PC-9 (cell line): Measurements from ENCODE around the gene NEO1. TPM values are rescaled to one million over a fixed set of nuclear protein-coding genes. Genes with fewer than 3 reads are reported as not detected.

ENCODE experiments used
- BruUV-seq: library from RNA; stranded (reverse); fragments of 400-500 nt; replicated peaks from 2 replicates; lab custom pipeline; 2021; lab: Mats Ljungman, UMichigan
- CTCF ChIA-PET: fragments of 300-600 bp; sonication (Branson Sonifier 250); formaldehyde crosslinking; loops from one replicate; lab custom pipeline; 2022; ENCODE audit warnings: antibody characterized with exemption; lab: Charles Lee
- POLR2A ChIA-PET: fragments of 300-600 bp; sonication (Branson Sonifier 250); formaldehyde crosslinking; loops from one replicate; lab custom pipeline; 2022; ENCODE audit warnings: antibody characterized with exemption; ENCODE audit not compliant: unreplicated experiment; lab: Charles Lee
- DNase-seq, 2 experiments: peaks; one replicate each; pipeline versions ENCODE4 v3.0.0 to v3.0.0-alpha.2; 2015 to 2022; ENCODE audit warnings: mixed read lengths in 1 of 2
- H2AFZ ChIP-seq: fragments of 200-600 bp; sonication (generic); 2 replicates; pipeline ENCODE4 v1.8.1; 2017; ENCODE audit warnings: antibody characterized with exemption
- H3F3A ChIP-seq: fragments of 200-600 bp; sonication (generic); 2 replicates; pipeline ENCODE4 v1.8.1; 2017; ENCODE audit warnings: antibody characterized with exemption, mild to moderate bottlenecking, low read depth; ENCODE audit not compliant: insufficient read depth
- H3K27ac ChIP-seq: fragments of 200-600 bp; sonication (generic); 2 replicates; pipeline ENCODE4 v1.6.1; 2016; ENCODE audit warnings: mixed run types
- H3K27me3 ChIP-seq: fragments of 200-600 bp; sonication (generic); 2 replicates; pipeline ENCODE4 v1.6.1; 2016; ENCODE audit warnings: low read depth, mixed run types; ENCODE audit not compliant: insufficient read depth
- H3K36me3 ChIP-seq: fragments of 200-600 bp; sonication (generic); 2 replicates; pipeline ENCODE4 v1.6.1; 2016; ENCODE audit warnings: low read depth, mixed run types
- H3K4me1 ChIP-seq: fragments of 200-600 bp; sonication (generic); replicated peaks from 2 replicates; pipeline ENCODE4 v1.6.1; 2016; ENCODE audit warnings: mixed run types; ENCODE audit not compliant: insufficient read depth
- H3K4me2 ChIP-seq: fragments of 200-600 bp; sonication (generic); 2 replicates; pipeline ENCODE4 v1.6.1; 2017; ENCODE audit warnings: mixed run types
- H3K4me3 ChIP-seq: fragments of 200-600 bp; sonication (generic); 2 replicates; pipeline ENCODE4 v1.6.1; 2016; ENCODE audit warnings: mixed run types
- H3K79me2 ChIP-seq: fragments of 200-600 bp; sonication (generic); 2 replicates; pipeline ENCODE4 v1.6.1; 2017; ENCODE audit warnings: low read depth, mixed run types
- H3K9me2 ChIP-seq: fragments of 200-600 bp; sonication (generic); 2 replicates; pipeline ENCODE4 v1.8.1; 2017; ENCODE audit warnings: mild to moderate bottlenecking; ENCODE audit not compliant: insufficient read depth
- H3K9me3 ChIP-seq: fragments of 200-600 bp; sonication (generic); 2 replicates; pipeline ENCODE4 v1.8.1; 2016; ENCODE audit warnings: low read depth; ENCODE audit not compliant: insufficient read depth
- H4K20me1 ChIP-seq: fragments of 200-600 bp; sonication (generic); 2 replicates; pipeline ENCODE4 v1.8.1; 2017; ENCODE audit not compliant: insufficient read depth
- EZH2 ChIP-seq: fragments of 200-600 bp; sonication (generic); IDR thresholded peaks from 2 replicates; pipeline ENCODE4 v1.8.0; 2017; ENCODE audit warnings: antibody characterized with exemption, low read depth
- intact Hi-C: fragments of 100-400 bp; cut with micrococcal nuclease; formaldehyde crosslinking; loops from one replicate; pipeline ENCODE4 v1.10.0; 2022; ENCODE audit not compliant: unreplicated experiment
- total RNA-seq: library from RNA; stranded (reverse); gene quantifications from 2 replicates; pipeline ENCODE4 v1.2.3, GENCODE V29; 2021
- TF ChIP-seq, protein P1 (sequence below): fragments of 200-600 bp; sonication (generic); conservative IDR thresholded peaks from 2 replicates; pipeline ENCODE4 v1.6.1; 2017; ENCODE audit warnings: mixed run types, antibody characterized with exemption, mild to moderate bottlenecking, moderate library complexity

NEO1 gene
- total RNA-seq, 1 experiment from 2014 or later = 5.2 TPM

DNA sequence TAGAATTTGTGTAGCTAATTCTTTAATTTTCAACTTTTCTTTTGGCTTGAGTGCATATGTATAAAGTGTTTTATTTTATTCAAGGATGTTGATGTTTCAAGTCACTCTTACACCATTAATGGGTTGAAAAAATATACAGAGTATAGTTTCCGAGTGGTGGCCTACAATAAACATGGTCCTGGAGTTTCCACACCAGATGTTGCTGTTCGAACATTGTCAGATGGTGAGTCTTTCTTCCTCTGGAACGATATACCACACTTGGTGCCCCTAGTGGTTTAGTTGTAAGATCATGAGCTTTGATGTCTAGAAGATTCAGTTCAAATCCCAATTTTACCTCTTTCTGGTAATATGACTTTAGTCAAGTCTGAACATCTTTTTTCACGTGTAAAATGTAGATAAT lies 197.2 kb downstream of the NEO1 start:
- Histone ChIP-seq H3F3A (no peaks in the 10 kb centered on the region), H3K9me2 (no peaks in the 10 kb centered on the region), H2AFZ (no peak overlapping the region), H3K27ac (no peak overlapping the region), H3K79me2 (no peaks in the 10 kb centered on the region), H3K36me3 (no peaks in the 10 kb centered on the region), H3K9me3 (no peaks in the 10 kb centered on the region), H3K4me1 (no peaks in the 10 kb centered on the region), H4K20me1 (no peaks in the 10 kb centered on the region), H3K27me3 (no peaks in the 10 kb centered on the region), H3K4me3 (no peak overlapping the region), H3K4me2 (no peak overlapping the region)
- no peak for DNase-seq
- ChIA-PET POLR2A (no interaction called here), CTCF (no interaction called here)
- no peak for TF ChIP-seq EZH2
- TF ChIP-seq, protein P1, sequence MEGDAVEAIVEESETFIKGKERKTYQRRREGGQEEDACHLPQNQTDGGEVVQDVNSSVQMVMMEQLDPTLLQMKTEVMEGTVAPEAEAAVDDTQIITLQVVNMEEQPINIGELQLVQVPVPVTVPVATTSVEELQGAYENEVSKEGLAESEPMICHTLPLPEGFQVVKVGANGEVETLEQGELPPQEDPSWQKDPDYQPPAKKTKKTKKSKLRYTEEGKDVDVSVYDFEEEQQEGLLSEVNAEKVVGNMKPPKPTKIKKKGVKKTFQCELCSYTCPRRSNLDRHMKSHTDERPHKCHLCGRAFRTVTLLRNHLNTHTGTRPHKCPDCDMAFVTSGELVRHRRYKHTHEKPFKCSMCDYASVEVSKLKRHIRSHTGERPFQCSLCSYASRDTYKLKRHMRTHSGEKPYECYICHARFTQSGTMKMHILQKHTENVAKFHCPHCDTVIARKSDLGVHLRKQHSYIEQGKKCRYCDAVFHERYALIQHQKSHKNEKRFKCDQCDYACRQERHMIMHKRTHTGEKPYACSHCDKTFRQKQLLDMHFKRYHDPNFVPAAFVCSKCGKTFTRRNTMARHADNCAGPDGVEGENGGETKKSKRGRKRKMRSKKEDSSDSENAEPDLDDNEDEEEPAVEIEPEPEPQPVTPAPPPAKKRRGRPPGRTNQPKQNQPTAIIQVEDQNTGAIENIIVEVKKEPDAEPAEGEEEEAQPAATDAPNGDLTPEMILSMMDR = no peak
- no TSS peak for BruUV-seq
- intact Hi-C loops = loop anchor here (10.0 kb wide), 1 partner anchor 465 kb away; the partner anchor contains the start of gene ADPGK

DNA sequence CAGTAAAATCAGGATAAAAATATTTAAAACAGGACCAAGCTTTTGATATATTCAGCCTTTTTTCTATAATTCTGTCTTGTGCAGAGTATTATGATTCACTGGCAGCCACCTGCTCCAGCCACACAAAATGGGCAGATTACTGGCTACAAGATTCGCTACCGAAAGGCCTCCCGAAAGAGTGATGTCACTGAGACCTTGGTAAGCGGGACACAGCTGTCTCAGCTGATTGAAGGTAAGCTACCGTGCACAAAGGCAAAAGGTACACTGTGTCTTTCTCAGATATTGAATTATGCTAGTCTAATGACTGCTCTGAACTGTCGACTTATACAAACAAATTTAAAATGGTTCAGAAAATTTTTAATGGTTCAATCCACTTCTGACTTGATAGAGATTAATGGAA lies 202.3 kb downstream of the NEO1 start:
- ChIA-PET POLR2A (no interaction called here), CTCF (interaction anchor here (0.6 kb wide), 1 partner anchor 1630 kb away, joined by 6 read pairs; no protein-coding TSS in a partner anchor)
- Histone ChIP-seq H3K9me2 (no peaks in the 10 kb centered on the region), H3K4me2 (no peak overlapping the region), H2AFZ (no peak overlapping the region), H3F3A (no peaks in the 10 kb centered on the region), H3K9me3 (no peaks in the 10 kb centered on the region), H3K4me1 (no peaks in the 10 kb centered on the region), H3K27me3 (no peaks in the 10 kb centered on the region), H3K36me3 (no peaks in the 10 kb centered on the region), H3K27ac (no peak overlapping the region), H4K20me1 (no peaks in the 10 kb centered on the region), H3K4me3 (no peak overlapping the region), H3K79me2 (no peaks in the 10 kb centered on the region)
- TF ChIP-seq, protein P1 = no peak
- no peak for TF ChIP-seq EZH2
- BruUV-seq = no TSS peak
- no peak for DNase-seq
- intact Hi-C loops = no loop called here

DNA sequence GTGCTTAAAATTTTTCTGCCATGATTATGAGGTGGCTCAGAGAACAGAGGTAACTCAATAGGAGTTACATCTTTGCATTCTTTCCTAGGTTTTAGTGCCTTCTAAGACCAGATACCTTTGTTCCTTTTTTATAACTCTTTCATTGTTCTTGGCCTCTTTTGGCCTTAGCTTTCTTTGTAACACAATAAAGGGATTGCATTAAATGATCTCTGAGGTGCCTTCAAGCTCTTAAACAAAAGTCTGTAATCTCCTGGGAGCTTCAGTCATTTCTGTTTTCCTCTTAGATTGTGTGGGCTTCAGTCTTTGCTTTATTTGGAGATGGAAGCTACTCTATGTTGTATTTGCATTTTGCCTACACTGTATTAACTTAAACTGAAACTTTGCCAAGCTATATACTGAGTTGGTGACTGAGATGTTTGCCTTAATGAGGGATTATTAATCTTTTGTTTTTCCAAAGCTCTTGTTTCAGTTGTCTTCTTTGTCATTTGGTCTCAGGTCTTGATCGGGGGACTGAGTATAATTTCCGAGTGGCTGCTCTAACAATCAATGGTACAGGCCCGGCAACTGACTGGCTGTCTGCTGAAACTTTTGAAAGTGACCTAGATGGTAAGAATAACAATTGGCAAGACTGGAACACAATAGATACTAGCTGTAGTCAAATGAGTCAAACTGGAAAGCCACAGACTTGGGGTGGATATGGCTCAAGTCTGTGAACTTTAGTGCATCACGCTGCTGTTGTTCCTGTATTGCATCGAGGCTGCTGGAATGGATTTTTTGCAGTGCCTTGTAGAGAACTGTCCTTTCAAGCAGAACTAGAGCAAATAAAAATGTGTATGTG lies 206.2 kb downstream of the NEO1 start:
- intact Hi-C loops = no loop called here
- Histone ChIP-seq H3K9me3 (no peaks in the 10 kb centered on the region), H3K27me3 (no peaks in the 10 kb centered on the region), H3K9me2 (no peaks in the 10 kb centered on the region), H3K4me2 (no peak overlapping the region), H3F3A (no peaks in the 10 kb centered on the region), H3K79me2 (no peaks in the 10 kb centered on the region), H3K4me1 (no peaks in the 10 kb centered on the region), H4K20me1 (no peaks in the 10 kb centered on the region), H3K27ac (no peak overlapping the region), H3K36me3 (no peaks in the 10 kb centered on the region), H2AFZ (no peak overlapping the region), H3K4me3 (no peak overlapping the region)
- DNase-seq = no peak
- BruUV-seq = no TSS peak
- ChIA-PET POLR2A (no interaction called here), CTCF (no interaction called here)
- TF ChIP-seq, protein P1 = no peak
- no peak for TF ChIP-seq EZH2
